ENCODE measurements around the gene SPOCK2.

GRCh38 chr10:72009425-72010081 is 78.8 kb downstream of the SPOCK2 start:
- TF ChIP-seq POLR2A (IDR thresholded peaks at IDR 0.05; ENCODE audit: low read depth, low read length) (no peak), POLR2AphosphoS5 (IDR thresholded peaks at IDR 0.05; ENCODE audit: low read length) (no peak), EGR1 (IDR thresholded peaks at IDR 0.05; ENCODE audit: borderline replicate concordance in 1 of 2, low read depth in 2 of 2, low read length in 2 of 2) (no peak), EP300 (IDR thresholded peaks at IDR 0.05; ENCODE audit: borderline replicate concordance in 1 of 2, control insufficient read depth in 1 of 2, low read depth in 2 of 2, low read length in 2 of 2) (no peak), NFXL1 (IDR thresholded peaks at IDR 0.05; ENCODE audit: borderline replicate concordance) (no peak), CBFB (IDR thresholded peaks at IDR 0.05; ENCODE audit: low read depth) (no peak), CHD4 (IDR thresholded peaks at IDR 0.05) (no peak)

Data from GM12878 (cell line).